Activated T-helper 17 cell treated with anti-CD3 and anti-CD28 coated beads, Interleukin-2, amount 50 U/mL, for 72 hours (primary cell): ENCODE results near the gene BBS4. TPM values are rescaled to one million over a fixed set of nuclear protein-coding genes. Genes with fewer than 3 reads are reported as not detected.
"Not testable (repeated sequence)": the region's sequence is repeated elsewhere in the genome, so short reads cannot be mapped to it uniquely, and the experiment has no call there.

Source experiments
- ATAC-seq: fragments of 150-1000 bp; cut with Tn5 transposase; replicated peaks from 2 replicates; pipeline ENCODE4 v1.10.0; 2021; ENCODE audit warnings: mild to moderate bottlenecking, moderate library complexity
- H3K27ac Mint-ChIP-seq: one replicate; pipeline ENCODE4 v1.8.0; 2022; ENCODE audit warnings: mixed read lengths
- H3K27me3 Mint-ChIP-seq: one replicate; pipeline ENCODE4 v1.8.0; 2022; ENCODE audit warnings: mixed read lengths
- H3K36me3 Mint-ChIP-seq: one replicate; pipeline ENCODE4 v1.8.0; 2022; ENCODE audit warnings: low read depth, mild to moderate bottlenecking, mixed read lengths
- H3K4me1 Mint-ChIP-seq: one replicate; pipeline ENCODE4 v1.8.0; 2022; ENCODE audit warnings: mixed read lengths
- H3K4me3 Mint-ChIP-seq: one replicate; pipeline ENCODE4 v1.8.0; 2022; ENCODE audit warnings: mild to moderate bottlenecking, mixed read lengths
- H3K9me3 Mint-ChIP-seq: one replicate; pipeline ENCODE4 v1.8.0; 2022; ENCODE audit warnings: mixed read lengths
- total RNA-seq, 2 donors: library from RNA; stranded (reverse); gene quantifications; one replicate each; pipeline ENCODE4 v1.2.3, GENCODE V29; 2022

The BBS4 gene
- total RNA-seq: 10 to 100 TPM; 13.5 to 17.0 TPM

GRCh38 chr15:72685925-72686794, at the start of gene BBS4, which contains the start of gene HIGD2B:
BBS4 (plus strand) TSS chr15:72686207; CDS start chr15:72686228, 21 bp downstream.
HIGD2B (minus strand) TSS chr15:72686182; CDS start chr15:72676374, 9,808 bp downstream.
- H3K27me3 Mint-ChIP-seq: no peaks in the 10 kb centered on the region
- ATAC-seq: peak; percentile 99
- H3K27ac Mint-ChIP-seq: peak within 1 kb of the TSS; percentile 99
- no peaks in the 10 kb centered on the region for H3K9me3 Mint-ChIP-seq
- H3K4me3 Mint-ChIP-seq: peak within 1 kb of the TSS; percentile 100
- H3K4me1 Mint-ChIP-seq: peaks cover 8% of the 10 kb centered on the region
- no peaks in the 10 kb centered on the region for H3K36me3 Mint-ChIP-seq

DNA sequence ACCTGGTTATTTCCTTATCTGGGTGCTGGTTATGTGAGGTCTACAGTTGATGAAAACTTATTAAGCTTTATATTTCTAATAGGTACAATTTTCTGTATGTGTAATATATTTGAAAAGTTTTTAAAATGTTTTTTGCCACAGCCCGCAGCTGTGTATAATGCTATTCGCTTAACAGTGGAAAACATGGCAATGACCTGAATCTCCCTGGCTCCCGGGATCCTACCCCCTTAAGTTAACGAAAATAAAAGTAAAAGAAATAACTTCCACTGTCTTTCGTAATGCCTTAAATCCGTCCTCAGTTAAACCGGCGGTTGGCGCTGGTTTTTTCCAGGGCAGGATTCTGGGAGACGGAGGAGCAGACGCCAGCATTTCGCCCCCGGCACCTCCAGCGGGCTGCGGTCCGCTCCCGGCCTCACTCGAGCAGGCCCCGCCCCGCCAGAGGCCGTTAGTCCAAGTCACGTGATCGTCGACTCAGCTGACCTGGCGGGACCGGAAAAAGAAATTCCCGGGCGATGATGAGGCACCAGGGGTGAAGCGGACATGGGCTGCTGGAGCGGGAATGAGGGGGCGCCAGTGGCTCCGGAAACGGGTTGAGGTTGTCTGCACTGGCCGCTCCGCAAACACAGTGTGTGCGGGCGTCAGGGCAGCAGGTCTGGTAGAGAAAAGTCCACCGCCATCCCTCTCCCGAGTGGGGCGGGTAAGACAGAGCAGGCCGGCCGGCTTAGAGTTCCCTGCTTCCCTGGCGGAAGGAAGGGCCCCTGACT, 49.3 kb upstream of the BBS4 start:
- peak; percentile 92 for ATAC-seq
- H3K4me1 Mint-ChIP-seq, H3K9me3 Mint-ChIP-seq, H3K36me3 Mint-ChIP-seq, H3K27me3 Mint-ChIP-seq: not testable (repeated sequence)
- Mint-ChIP-seq H3K4me3 (peak overlapping the region; percentile 67), H3K27ac (peak overlapping the region; percentile 85)

DNA sequence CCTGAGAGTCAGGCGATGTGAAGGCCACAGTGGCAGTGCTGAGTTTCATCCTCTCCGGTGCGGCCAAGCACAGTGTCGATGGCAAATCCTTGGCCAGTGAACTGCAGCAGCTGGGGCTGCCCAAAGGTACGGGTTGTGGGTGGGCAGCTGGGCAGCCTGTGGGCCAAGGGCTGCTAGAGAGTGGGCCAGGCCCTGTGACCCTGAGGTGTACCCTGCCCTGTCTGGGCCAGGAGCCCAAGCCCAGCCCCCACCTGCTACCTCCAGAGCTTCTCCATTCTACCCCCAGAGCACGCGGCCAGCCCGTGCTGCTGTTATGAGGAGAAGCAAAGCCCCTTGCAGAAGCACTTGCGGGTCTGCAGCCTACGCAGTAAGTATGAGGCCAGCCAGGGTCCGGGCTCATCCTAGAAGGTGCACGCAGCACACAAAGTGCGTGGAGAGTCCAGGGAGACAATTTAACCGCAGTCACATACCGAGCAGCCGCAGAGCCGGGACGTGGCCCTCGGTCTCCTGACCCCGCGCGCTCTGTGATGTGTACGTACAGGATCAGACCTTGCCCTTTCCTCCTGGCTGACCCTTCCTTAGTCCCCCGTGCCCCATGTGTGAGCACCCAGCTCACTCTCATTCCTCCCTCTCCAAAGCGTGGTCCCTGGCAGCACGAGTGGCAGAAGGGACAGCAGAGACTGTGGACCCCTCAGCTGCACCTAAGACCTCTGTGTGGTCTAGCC, 46.1 kb upstream of the BBS4 start:
- not testable (repeated sequence) for ATAC-seq, H3K27me3 Mint-ChIP-seq, H3K36me3 Mint-ChIP-seq

DNA sequence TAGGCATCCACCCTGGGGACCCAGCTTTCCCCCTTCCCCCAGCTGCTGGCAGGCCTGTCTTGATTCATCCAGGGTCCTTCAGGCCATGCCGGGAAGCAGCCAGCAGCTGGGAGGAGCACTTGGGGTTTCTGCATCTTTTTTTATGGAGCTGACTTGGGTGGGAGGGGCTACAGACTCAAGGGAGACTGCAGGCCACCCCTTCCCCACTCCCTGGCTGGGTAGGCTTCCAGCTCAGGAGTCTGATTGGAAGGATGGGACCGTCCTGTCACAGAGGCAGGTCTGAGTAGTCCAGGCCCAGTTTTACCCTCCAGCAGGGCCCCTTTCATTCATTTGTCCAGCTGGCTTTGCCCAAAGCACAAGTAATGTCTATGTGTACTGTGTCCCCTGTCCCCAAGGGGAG, 43.7 kb upstream of the BBS4 start:
- H3K27me3 Mint-ChIP-seq, H3K9me3 Mint-ChIP-seq, ATAC-seq, H3K4me1 Mint-ChIP-seq, H3K36me3 Mint-ChIP-seq, H3K27ac Mint-ChIP-seq, H3K4me3 Mint-ChIP-seq: not testable (repeated sequence)

More for the DNA sequence above, 46.1 kb upstream of the BBS4 start:
- H3K27ac Mint-ChIP-seq, H3K4me3 Mint-ChIP-seq, H3K4me1 Mint-ChIP-seq, H3K9me3 Mint-ChIP-seq: not testable (repeated sequence)

- not testable (repeated sequence) for H3K27ac Mint-ChIP-seq, H3K4me3 Mint-ChIP-seq, H3K9me3 Mint-ChIP-seq, H3K36me3 Mint-ChIP-seq, ATAC-seq, H3K27me3 Mint-ChIP-seq, H3K4me1 Mint-ChIP-seq
Observed at GRCh38 chr15:72648631-72649253, 37.3 kb upstream of the BBS4 start.

- H3K4me1 Mint-ChIP-seq, H3K27me3 Mint-ChIP-seq, ATAC-seq, H3K27ac Mint-ChIP-seq, H3K36me3 Mint-ChIP-seq, H3K9me3 Mint-ChIP-seq, H3K4me3 Mint-ChIP-seq: not testable (repeated sequence)
Observed at GRCh38 chr15:72654397-72654796, 31.6 kb upstream of the BBS4 start, which contains the start of gene GOLGA6B. GOLGA6B (plus strand) TSS chr15:72654697; CDS start chr15:72654738, 41 bp downstream.

- not testable (repeated sequence) for H3K27me3 Mint-ChIP-seq, H3K4me1 Mint-ChIP-seq
Observed at GRCh38 chr15:72656014-72656413, 30.0 kb upstream of the BBS4 start.

GRCh38 chr15:72661081-72661480, 24.9 kb upstream of the BBS4 start:
- H3K4me3 Mint-ChIP-seq, H3K27me3 Mint-ChIP-seq, H3K27ac Mint-ChIP-seq, H3K4me1 Mint-ChIP-seq, H3K36me3 Mint-ChIP-seq, H3K9me3 Mint-ChIP-seq, ATAC-seq: not testable (repeated sequence)

More at GRCh38 chr15:72656014-72656413, 30.0 kb upstream of the BBS4 start:
- not testable (repeated sequence) for H3K9me3 Mint-ChIP-seq, H3K4me3 Mint-ChIP-seq, H3K36me3 Mint-ChIP-seq, ATAC-seq, H3K27ac Mint-ChIP-seq

GRCh38 chr15:72663931-72664330, 22.1 kb upstream of the BBS4 start:
- ATAC-seq, H3K4me3 Mint-ChIP-seq, H3K4me1 Mint-ChIP-seq, H3K27ac Mint-ChIP-seq, H3K27me3 Mint-ChIP-seq, H3K36me3 Mint-ChIP-seq, H3K9me3 Mint-ChIP-seq: not testable (repeated sequence)

GRCh38 chr15:72665706-72666105, 20.3 kb upstream of the BBS4 start:
- not testable (repeated sequence) for H3K27ac Mint-ChIP-seq, H3K9me3 Mint-ChIP-seq, H3K4me1 Mint-ChIP-seq, H3K36me3 Mint-ChIP-seq, H3K27me3 Mint-ChIP-seq, ATAC-seq, H3K4me3 Mint-ChIP-seq

DNA sequence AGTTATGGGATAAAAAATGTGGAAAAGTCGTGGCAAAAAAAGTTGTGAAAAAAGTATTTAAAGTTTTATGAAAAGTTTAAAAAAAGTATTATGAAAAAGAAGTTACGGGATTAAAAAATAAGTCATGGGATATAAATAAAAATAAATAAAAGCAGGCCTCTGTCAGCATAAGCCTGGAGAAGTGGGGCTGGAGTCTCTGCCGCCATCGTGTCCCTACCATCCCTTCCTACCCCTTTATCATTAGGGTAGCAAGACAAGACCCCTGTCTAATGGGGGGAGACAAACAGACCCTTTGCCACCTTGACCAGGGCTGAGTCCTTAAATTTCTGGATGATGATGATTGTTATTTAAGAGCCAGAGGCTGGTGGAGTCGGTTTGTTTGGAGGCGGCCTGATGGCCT, 16.2 kb upstream of the BBS4 start:
- H3K4me3 Mint-ChIP-seq, H3K27me3 Mint-ChIP-seq, H3K36me3 Mint-ChIP-seq, H3K9me3 Mint-ChIP-seq, H3K4me1 Mint-ChIP-seq, H3K27ac Mint-ChIP-seq, ATAC-seq: not testable (repeated sequence)

DNA sequence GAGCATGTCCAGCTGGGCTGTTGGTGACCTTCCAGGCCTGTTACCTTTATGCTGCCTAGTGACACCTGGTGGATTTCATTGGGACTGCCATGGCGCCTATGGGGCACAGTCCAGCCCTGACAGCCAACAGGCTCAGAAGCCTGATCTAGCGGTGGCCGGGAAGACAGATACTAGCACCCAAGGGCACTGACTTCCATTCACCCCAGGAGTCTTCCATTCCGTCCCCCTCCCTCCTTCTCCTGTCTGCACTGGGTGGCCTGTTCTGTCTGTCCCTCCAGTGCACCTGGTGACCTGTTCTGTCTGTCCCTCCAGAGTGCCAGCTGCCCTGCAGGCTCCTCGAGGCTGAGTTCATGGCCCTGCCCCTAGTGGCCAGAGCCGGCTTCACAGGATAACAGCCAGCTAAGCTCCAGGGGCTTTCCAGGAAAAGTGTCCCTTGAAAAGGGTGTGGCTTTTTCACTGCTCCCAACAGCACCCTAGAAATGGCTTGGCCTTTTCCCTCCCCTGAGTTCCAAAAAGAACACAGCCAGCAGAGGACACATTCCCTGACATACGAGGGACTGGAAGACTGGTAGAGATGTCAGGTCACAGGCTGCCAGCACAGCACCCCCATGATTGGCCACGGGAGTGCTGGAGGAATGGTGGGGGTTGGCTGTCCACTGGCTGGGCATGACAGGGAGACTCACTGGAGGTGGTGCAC, 15.2 kb upstream of the BBS4 start:
- peak; percentile 97 for ATAC-seq
- H3K4me1 Mint-ChIP-seq, H3K27me3 Mint-ChIP-seq, H3K36me3 Mint-ChIP-seq, H3K9me3 Mint-ChIP-seq, H3K27ac Mint-ChIP-seq: not testable (repeated sequence)
- peak overlapping the region; percentile 73 for H3K4me3 Mint-ChIP-seq

- no peaks in the 10 kb centered on the region for H3K9me3 Mint-ChIP-seq
- peaks cover 6% of the 10 kb centered on the region for H3K4me1 Mint-ChIP-seq
- H3K4me3 Mint-ChIP-seq: no peak overlapping the region
- no peak for ATAC-seq
- H3K27ac Mint-ChIP-seq: no peak overlapping the region
- H3K36me3 Mint-ChIP-seq: no peaks in the 10 kb centered on the region
- H3K27me3 Mint-ChIP-seq: peaks cover 3% of the 10 kb centered on the region
Observed at GRCh38 chr15:72671525-72671924, 14.5 kb upstream of the BBS4 start.

DNA sequence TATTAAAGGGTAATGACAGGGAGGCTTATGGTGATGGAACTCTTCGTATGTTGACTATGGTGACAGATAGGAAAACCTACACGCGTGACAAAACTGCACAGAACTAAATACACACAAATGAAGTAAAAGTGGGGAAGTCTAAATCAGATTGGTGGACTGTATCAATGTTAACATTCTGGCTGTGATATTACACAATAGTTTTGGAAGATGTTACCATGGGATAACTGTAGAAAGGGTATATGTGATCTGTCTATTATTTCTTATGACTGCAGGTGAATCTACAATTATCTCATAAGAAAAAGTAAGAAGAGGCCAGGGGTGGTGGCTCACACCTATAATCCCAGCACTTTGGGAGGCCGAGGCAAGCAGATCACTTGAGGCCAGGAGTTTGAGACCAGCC, 9.2 kb upstream of the BBS4 start:
- Mint-ChIP-seq H3K4me1 (no peaks in the 10 kb centered on the region), H3K27ac (no peak overlapping the region), H3K27me3 (peaks cover 11% of the 10 kb centered on the region), H3K9me3 (no peaks in the 10 kb centered on the region), H3K36me3 (no peaks in the 10 kb centered on the region), H3K4me3 (no peak overlapping the region)
- no peak for ATAC-seq
